ENCODE results near the gene PGGHG. TPM values are rescaled to one million over a fixed set of nuclear protein-coding genes. Genes with fewer than 3 reads are reported as not detected.

The PGGHG gene
- total RNA-seq, 4 donors from 2014 or later = 10.9 to 53.6 (median 19.8) TPM

GRCh38 chr11:269146-269890 lies 19.6 kb upstream of the PGGHG start:
- no peak for DNase-seq (ENCODE audit: low spot score)
- ATAC-seq (ENCODE audit: low FRiP score) = peak; percentile 26
- TF ChIP-seq, protein P1, sequence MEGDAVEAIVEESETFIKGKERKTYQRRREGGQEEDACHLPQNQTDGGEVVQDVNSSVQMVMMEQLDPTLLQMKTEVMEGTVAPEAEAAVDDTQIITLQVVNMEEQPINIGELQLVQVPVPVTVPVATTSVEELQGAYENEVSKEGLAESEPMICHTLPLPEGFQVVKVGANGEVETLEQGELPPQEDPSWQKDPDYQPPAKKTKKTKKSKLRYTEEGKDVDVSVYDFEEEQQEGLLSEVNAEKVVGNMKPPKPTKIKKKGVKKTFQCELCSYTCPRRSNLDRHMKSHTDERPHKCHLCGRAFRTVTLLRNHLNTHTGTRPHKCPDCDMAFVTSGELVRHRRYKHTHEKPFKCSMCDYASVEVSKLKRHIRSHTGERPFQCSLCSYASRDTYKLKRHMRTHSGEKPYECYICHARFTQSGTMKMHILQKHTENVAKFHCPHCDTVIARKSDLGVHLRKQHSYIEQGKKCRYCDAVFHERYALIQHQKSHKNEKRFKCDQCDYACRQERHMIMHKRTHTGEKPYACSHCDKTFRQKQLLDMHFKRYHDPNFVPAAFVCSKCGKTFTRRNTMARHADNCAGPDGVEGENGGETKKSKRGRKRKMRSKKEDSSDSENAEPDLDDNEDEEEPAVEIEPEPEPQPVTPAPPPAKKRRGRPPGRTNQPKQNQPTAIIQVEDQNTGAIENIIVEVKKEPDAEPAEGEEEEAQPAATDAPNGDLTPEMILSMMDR (IDR thresholded peaks at IDR 0.05) = no peak

DNA sequence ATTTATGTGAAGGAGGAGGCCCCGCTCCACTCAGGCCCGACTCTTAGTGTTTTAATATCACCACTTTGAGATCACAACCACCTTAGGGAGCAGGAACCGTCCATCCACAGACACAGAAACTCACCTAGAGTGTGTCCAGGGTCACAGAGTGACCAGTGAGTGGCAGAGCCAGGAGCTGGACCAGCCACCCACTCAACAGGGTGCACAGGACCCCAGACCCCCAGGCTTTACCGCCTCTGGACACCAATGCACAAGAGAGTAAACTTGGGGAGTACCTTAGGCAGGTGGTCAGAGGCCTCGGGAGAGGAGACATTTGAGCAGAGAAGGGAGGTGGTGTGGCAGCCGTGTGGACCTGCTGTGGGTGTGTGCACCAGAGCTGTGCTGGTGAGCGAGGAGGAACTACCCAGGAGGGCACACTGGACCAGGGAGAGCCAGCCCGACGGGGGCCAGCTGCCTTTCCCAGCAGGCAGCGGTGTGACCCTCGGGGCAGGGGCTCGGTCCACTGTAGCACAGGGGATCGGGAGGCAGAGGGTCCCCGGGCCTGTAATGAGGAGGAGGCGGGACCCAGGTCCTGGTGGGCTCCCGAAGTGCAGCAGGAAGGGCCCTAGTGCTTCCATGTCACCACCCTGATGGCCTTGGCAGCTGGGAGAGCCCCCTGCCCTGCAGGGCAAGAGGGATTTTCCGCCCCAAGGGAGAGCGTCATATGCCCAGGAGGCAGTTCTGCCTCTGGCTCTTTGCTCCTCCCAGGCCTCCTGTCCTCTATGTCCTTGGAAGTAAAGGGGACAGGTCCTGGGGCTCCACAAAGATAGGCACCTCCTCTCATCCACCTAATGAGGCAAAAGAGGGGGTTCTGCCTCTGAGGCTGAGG lies 18.2 kb upstream of the PGGHG start:
- no peak for ATAC-seq (ENCODE audit: low FRiP score)
- no peak for DNase-seq (ENCODE audit: low spot score)
- TF ChIP-seq, protein P1 (IDR thresholded peaks at IDR 0.05) = no peak

GRCh38 chr11:271319-271715 lies 17.6 kb upstream of the PGGHG start:
- DNase-seq (ENCODE audit: low spot score) (no peak), ATAC-seq (ENCODE audit: low FRiP score) (no peak)
- TF ChIP-seq, protein P1 (IDR thresholded peaks at IDR 0.05) = no peak

DNA sequence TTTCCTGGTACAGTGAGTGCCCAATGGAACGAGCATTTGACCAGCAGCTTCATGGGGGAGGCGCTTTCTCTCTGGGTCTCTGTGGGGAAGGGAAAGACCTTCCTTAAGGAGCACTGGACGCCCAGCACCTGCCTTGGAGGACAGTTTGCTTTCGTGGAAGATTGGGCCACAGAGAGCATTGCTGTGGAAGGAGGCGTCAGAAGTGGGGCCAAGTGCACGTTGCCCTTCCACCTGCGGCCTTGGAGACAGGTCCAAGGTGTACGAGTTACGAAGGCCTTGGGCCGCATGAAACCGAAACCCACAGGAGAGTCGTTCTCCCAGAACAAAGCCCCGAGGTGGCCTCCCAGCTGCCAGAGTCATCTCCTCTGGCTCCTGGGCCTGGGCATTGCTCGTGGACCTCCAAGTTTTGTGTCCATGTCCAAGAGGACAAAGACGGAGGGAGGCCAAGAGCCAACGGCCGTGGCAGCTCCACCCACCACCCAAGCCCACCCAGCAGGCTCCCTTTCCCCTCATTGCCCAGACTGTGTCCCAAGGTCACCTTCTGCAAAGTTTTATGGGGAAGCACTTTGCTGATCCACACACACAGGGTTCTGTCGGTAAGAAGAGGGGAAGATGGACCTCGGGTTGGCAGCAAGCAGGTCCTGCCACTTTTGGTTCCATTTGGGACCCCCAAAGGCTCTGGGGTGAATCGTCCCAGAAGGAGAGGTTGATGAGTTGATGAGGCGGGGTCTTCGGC lies 16.6 kb upstream of the PGGHG start:
- no peak for ATAC-seq (ENCODE audit: low FRiP score)
- TF ChIP-seq, protein P1 (IDR thresholded peaks at IDR 0.05) = no peak

GRCh38 chr11:272931-273198 lies 16.1 kb upstream of the PGGHG start:
- no peak for ATAC-seq (ENCODE audit: low FRiP score)
- TF ChIP-seq, protein P1 (IDR thresholded peaks at IDR 0.05) = no peak
- no peak for DNase-seq (ENCODE audit: low spot score)

More for the DNA sequence above, 16.6 kb upstream of the PGGHG start:
- DNase-seq (ENCODE audit: low spot score) = no peak

DNA sequence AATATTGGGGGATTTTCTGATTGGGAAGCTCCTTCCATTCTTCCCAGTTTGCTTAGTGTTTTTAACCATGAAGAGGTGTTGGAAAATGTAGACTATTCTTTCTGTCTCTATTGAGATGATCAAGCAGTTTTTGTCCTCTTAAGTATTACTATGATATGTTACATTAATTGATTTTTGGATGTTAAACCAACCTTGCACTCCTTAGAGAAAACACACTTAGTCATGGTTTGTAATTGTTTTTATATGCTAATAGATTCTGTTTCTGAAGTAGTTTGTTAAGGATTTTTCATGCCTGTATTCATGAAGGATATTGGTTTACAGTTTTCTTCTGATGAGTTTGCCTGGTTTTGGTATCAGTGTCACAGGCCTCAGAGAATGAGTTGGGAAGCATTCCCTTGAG lies 12.7 kb upstream of the PGGHG start:
- no peak for ATAC-seq (ENCODE audit: low FRiP score)

More for the DNA sequence above, 12.7 kb upstream of the PGGHG start:
- DNase-seq (ENCODE audit: low spot score) = no peak
- TF ChIP-seq, protein P1 (IDR thresholded peaks at IDR 0.05) = no peak
